Activated effector memory CD4-positive, alpha-beta T cell treated with anti-CD3 and anti-CD28 coated beads, Interleukin-2, amount 50 U/mL, for 16 hours (primary cell): Measurements from ENCODE around the gene ZNF778.

ENCODE experiments used
- DNase-seq: peaks from one replicate; pipeline ENCODE4 v3.0.0-alpha.2; 2020

The ZNF778 gene

GRCh38 chr16:89217388-89218191 is at the start of gene ZNF778:
TSS of gene ZNF778 (plus strand) at chr16:89217703. CDS start at chr16:89221128, 3,425 bp downstream.
- DNase-seq = peak; percentile 94

DNA sequence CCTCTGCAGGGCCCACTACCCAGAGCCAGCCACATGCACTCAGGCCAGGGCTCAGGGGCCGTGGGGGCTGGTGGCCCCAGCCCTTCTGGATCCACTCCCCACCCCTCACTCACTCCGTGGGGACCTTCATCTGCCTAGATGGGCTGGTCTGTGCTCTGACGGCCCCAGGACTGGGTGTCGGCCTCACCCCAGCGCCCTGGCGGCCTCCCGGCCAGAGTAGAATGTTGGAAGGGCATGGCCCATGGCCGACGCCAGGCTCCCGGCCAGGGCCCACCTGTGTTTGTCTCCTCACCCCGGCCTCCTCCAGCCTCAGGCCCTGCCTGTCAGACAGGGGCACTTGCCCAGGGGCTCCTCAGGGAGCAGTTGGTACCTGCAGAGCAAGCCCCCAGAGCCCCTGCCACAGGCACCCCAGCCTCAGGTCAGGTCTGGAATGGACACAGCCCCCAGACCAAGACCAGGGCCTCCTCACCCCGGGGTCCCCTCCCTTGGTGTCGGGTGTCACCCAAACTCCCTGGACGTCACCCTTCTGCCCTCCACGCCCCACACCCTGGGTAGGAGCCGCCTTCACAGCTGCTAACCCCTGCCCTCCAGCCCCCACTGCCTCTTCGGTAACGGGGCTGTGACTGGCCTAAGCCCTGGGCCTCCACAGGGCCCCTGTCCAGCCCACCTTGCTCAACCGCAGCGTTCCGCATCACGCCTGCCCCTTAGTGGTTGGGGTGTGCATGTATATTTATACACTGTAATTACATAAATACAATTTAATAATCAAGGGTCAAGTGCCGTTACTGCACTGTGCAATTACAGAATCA is 48.9 kb upstream of the ZNF778 start:
- no peak for DNase-seq

DNA sequence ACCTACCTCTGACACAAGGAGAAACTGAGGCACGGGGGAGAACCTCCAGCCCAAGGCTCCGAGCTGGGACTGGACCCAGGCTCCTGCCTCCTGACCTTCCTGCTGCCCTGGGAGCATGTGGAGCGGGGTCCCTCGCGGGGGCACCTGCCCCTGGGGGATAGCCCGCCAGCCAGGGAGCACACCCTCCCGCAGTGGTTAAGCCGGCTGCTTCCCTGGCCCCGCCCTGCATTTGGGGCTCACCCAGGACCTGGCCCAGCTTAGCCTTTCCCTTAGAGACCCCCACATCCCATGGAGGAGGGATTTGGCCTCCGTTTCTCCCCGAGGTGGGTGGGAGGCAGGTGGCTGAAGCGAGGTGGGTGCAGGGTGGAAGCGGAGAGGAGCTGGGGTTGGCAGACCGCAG is 47.7 kb upstream of the ZNF778 start:
- no peak for DNase-seq

DNA sequence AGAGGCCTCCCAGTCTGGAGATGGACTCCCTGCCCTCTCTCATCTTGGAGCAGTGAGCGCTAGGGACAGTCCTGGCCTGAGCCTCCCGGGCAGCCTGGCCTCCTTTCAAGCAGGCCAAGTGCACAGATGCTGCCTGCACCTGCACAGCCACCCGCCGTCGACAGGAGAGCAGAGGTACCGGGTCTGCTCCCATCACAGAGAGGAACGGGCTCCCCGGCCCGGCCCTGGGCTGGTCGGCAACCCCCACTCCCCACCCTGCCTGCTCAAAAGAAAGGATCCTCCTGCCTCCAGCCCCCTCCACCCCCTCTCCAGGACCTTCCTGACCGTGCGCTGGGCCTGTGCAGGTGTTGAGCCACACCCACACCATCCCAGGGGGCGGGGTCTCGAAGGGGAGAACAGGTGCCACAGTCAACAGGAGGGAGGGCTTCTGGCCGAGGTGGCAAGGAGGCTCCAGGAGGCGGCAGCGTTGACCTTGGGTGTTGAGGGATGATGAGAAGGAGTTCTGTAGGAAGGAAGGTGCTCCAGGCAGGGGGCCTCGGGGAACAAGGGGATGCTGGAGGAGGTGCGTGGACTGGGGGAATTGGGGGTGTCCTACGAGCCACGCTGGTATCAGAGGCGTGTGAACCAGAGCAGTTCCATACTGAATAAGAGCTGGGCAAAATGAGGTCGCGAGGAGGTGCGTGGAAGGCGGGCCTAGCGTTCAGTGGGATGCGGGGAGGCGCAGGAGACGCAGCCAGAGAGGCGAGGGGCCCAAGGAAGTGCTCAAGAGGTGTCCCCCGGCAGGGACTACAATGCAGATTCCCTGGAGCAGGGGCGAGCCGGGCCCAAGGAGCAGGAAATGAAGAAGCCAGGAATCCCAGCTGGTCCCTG is 46.9 kb upstream of the ZNF778 start:
- DNase-seq = no peak

GRCh38 chr16:89171216-89172170 is 46.0 kb upstream of the ZNF778 start, which contains the start of gene CDH15:
TSS of gene CDH15 (plus strand) at chr16:89171748. CDS start at chr16:89171832, 84 bp downstream.
- peak; percentile 97 for DNase-seq

DNA sequence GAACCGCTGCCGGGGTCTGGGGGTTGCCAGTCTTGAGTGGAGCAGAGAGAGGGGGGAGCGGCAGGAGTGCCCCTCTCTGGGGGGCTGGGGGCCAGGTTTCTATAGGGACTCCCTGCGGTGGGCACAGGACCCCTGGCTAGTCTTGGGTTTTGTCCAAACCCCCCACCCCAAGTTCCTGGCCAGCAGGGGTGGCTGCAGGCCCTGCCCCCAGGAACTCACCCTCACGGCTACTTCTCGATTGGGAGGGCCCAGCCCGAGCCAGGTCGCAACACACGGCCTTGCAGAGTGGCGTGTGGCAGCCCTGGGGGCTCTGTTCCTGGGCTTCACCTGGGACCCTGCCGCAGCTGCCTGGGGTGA is 45.4 kb upstream of the ZNF778 start:
- DNase-seq = no peak

DNA sequence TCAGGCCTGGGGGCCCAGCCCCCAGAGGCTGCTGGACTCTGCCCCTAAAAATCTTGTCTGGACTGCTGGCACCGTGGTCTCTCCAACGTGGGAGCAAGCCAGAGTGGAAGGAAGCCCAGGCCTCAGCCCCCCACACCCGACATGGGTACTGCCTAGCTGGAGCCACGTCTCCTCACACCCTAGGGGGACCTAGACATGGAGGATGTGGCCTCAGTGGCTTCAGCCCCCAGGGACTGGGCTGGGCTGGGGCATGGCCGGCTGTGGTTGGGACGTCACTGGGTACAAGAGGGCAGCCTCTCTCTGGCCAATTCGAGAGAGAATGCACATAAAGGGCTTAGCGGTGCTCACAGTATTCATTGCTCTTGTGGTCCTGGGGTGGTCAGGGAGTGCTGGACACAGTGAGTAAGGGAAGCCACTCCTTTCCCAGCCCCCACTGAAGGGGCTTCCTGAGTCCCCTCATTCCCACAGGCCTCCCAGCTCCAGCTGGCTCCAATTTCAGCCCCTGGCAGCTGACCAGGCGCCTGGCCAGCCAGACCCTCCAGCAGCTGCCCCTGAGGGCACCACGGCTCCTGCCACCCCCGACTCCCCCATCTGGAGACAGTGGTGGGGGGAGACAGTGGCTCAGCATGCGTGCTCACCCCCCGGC is 44.9 kb upstream of the ZNF778 start:
- no peak for DNase-seq

DNA sequence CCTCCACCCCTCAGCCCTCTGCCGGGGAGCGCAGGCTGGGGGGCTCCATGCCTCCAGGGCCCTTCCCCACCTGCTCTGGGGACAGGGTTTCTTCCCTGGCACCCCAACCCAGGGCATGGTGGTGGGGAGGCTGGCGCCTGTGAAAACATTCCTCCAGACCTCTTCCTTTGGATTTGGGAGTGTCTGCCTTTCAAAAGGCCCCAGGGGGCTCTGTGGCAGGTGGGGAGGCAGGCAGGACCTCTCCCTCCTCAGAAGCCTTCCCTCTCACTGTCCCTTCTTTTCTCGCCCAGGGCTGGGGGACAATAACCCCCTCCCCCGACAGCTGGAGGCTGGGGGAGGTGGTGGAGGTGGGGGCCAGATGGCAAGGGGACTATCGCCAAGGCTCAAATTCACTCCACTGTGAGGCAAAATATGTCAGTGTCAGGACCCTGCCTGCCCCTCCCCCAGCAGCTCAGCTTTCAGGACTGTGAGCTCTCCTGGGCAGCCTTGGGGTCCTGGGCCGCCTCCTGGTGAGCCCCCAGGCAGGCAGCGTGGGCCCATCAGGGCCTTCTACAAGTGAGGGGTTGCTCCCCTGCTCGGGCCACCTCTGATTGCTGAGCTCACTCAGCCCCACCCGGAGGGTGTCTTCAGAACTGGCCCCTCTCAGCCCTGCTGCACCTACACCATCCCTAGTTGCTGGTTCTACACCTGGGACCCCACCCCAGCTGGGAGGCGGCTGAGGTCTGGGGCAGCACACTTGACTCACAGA is 44.2 kb upstream of the ZNF778 start:
- no peak for DNase-seq

DNA sequence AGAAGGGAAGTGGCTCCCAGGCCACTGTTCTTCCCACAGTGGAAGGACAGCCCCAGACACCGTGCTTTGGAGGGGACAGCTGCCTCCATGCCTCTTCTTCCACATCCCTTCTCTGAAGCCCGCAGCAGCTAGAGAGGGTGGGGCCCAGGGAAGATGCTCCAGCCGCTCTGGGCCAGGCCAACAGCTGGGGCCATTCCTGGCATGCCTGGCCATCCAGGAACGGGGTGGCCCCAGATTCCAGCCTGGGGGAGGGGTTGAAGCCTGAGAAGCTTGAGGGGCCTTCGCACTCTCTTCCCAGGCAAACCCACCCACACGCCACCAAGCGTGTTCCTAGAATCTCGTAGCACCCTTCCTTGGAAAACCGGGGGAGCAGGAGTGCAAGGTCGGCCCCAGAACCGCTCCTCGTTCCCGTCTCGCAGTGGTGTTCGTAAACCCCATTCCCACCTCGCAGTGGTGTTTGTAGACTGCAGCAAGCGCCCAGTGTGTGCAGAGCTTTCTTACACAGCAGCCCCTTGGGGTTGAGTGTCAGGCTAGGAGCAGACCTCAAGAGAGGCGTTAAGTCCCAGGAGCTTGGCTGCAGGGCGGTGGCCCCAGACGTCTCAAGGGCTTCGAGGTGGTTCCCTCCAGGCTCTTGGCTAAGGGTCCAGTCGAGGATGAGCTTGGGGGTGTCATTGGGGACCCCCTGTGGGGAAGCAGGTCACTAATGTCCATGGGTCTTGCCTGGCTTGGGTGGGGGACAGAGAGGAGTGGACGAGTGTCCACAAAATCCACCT is 43.3 kb upstream of the ZNF778 start:
- no peak for DNase-seq

GRCh38 chr16:89174877-89175276 is 42.6 kb upstream of the ZNF778 start:
- no peak for DNase-seq

DNA sequence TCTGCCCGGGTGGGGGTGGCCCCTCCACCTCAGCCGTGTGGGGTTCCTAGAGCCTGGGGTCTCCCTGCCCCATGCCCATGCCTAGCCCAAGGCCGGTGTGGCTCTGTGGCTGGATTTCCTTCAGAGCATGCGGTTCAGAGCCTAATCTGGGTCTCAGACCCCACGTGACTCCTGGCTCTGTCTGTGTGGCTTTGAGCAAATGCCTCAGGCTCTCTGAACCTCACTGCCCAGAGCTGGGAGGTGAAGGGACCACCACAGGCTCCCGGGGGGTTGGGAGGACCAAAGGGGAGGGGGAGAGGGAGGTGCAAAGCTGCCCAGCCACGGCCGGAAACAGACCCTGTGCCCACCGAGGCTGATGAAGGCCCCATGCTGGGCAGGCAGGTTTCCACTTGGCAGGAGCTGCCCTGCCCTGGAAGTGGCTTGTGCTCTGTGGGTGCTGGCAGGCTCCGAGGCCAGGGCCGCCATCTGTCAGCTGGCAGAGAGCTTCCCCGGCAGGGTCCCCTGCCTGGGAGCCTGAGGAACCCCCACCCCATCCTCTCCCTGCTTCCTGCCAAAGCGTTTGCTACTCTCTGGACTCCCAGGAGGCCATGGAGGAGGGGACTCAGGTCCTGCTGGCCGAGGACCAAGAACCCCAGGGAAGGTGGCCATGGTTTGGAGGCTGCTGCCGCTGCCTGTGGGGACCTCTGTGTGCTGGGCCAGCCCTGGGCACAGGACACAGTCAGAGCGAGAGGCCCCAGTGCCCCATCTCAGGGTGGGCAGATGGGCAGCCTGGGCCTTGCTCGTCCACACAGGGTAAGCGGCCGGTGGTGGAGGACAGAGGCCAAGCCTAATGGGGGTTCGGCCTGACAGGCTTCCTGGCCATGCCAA is 42.0 kb upstream of the ZNF778 start:
- no peak for DNase-seq

DNA sequence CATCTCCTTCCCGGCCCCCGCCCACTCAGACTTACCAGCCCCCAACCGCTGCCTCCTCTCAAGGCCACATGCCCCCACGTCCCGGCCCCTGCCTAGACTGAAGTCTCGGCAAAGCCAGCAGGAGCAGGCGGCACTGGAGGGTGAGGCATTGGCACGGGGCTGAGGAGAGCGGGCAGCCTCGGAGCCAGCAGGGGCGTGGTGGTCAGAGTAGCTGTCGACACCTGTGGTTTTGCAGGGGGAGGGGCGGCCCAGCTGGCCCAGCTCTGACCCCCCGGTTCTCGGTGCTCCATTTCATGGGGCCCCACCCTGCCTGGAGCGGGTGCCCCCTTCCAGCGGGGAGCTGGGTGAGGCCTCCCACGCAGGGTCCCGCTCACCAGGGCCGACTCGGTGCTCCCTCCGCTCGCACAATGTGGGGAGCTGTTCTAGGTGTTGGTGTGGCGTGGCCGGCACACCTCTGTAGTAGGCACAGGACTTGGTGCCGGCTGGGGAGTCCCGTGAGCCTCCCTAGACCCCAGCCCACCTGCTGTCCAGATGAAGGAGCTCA is 41.3 kb upstream of the ZNF778 start:
- DNase-seq = no peak

GRCh38 chr16:89176717-89177116 is 40.8 kb upstream of the ZNF778 start:
- no peak for DNase-seq

DNA sequence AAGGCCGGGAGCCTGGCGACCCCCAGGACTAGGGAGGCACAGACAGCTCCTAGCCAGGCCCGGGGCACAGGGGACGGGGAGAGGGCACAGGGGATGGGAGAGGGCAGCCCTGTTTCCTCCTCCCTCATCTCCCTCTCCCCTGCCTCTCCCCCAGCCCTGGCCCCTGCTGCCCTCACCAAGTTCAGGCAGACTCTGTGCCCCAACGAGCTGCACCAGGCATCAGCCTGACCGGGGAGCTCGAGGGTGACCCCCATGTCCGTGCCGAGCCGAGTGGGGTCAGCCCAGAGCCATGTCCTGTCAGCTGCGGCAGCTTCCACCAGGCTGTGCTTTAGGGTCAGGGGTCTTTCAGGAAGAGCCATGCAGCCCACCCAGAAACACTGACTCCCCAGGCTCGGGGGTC is 40.0 kb upstream of the ZNF778 start:
- no peak for DNase-seq

DNA sequence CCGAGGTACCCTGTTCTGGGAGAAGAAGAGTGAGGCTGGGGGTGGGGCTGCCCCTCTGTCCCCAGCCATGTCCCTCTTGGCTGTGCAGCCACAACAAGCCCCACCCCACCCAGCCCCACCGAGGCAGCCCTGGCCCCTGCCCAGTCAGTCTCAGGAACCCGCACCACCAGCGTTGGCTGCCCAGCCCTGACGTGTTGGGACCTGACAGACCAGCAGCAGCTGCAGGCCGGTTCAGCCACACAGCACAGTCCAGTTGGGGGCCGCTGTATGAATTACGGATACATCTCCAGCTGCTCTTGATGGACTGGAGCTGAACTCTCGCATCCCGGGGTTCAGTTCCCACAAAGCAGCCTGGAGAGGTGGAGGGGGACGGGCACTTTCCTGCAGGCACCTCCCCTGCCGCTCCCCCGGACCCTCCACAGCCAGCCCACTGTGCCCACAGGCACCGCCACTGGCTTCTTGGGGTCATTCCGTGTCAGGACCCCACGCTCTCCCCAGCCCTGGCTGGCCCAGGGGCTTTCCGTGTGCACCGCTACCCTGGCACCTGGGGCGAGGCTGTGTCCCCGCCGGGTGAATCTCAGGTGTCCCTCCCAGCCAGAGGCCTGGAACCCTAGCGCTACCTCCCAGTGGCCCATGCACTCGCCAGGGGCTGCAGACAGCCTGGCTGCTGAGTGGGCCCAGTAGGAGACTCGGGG is 38.9 kb upstream of the ZNF778 start:
- DNase-seq = no peak

DNA sequence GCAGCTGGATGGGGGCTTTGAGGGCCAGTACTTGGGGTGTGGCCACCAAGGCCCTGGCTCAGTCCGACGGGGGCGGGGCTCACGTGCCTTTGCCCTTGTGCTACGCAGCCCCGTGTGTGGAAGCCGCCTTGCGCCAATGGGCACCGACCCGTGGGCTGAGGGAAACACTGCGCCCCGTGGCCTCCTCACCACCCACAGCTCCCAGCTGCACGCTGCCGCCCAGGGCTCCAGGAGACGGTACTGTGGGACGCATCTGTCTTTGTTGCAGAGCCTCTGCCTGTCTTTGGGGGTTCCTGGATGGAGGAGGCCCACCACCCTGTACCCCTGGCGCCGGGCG is 38.4 kb upstream of the ZNF778 start:
- no peak for DNase-seq

DNA sequence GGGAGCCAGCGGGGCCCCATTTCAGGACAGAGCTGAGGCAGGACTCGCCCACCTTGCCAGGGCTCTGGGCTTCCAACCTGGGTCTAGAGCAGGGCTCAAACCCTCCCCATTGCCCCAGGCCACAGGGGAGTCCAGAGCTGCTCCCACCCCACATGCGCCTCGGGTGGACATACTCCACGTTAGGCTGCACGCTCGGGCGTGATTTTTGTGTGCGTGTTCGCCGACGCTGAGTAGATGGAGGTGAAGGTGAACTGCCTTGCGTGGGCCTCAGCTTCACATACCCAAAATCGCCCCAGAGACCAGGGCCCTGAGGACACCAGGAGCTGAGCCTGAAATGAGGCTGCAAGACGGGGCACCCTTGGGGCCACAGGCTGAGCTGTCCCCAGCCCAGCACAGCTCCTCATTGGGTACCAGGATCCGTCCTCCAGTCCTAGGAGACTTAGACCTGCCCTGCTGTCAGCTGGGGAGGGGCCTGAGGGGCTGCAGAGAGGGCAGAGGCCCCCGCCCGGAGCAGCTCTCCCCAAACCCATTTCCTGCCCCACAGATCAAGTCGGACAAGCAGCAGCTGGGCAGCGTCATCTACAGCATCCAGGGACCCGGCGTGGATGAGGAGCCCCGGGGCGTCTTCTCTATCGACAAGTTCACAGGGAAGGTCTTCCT is 37.7 kb upstream of the ZNF778 start:
- no peak for DNase-seq

DNA sequence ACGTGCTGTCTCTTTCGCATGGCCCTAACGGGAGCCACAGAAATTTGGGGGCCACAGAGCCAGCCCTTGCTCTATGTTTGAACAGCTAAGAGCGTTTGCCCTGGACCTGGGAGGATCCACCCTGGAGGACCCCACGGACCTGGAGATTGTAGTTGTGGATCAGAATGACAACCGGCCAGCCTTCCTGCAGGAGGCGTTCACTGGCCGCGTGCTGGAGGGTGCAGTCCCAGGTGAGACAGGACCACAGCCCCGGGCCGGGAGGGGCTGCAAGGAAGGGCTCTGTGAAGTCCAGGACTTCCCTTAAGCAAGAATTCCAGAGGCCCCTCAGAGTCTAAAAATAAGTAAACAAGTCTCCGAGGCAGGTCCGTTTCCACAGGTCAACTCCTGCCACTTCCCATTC is 34.0 kb upstream of the ZNF778 start:
- no peak for DNase-seq
